GM12891 (cell line): ENCODE measurements around the gene GTPBP8.
A peak's percentile ranks its signal among the peaks of the same experiment; 100 is the strongest.
"Not testable (repeated sequence)": the region's sequence is repeated elsewhere in the genome, so short reads cannot be mapped to it uniquely, and the experiment has no call there.

Experiments used
- DNase-seq: peaks from one replicate; pipeline ENCODE4 v3.0.0; 2011; ENCODE audit warnings: low spot score; ENCODE audit not compliant: insufficient read length
- FAIRE-seq: peaks from 2 replicates; lab custom pipeline; 2011; peaks lifted over from hg19 to GRCh38; lab: Jason Lieb, UNC
- PAX5 ChIP-seq: IDR thresholded peaks from 2 replicates; pipeline ENCODE4 v1.6.1; 2011; ENCODE audit warnings: low read length, moderate library complexity, mild to moderate bottlenecking; ENCODE audit not compliant: insufficient read depth, severe bottlenecking
- POLR2A ChIP-seq: IDR thresholded peaks from 2 replicates; pipeline ENCODE4 v1.6.1; 2011; ENCODE audit warnings: low read depth, low read length, control low read depth
- POLR2AphosphoS5 ChIP-seq: IDR thresholded peaks from 2 replicates; pipeline ENCODE4 v1.6.1; 2011; ENCODE audit warnings: low read depth, low read length, control low read depth
- POU2F2 ChIP-seq: IDR thresholded peaks from 2 replicates; pipeline ENCODE4 v1.6.1; 2011; ENCODE audit warnings: low read depth, mild to moderate bottlenecking, control low read depth, low read length, moderate library complexity
- SPI1 ChIP-seq: IDR thresholded peaks from 2 replicates; pipeline ENCODE4 v1.6.1; 2011; ENCODE audit warnings: low read depth, low read length, control low read depth
- TAF1 ChIP-seq: IDR thresholded peaks from 2 replicates; pipeline ENCODE4 v1.6.1; 2011; ENCODE audit warnings: low read depth, low read length, control low read depth

The GTPBP8 gene

DNA sequence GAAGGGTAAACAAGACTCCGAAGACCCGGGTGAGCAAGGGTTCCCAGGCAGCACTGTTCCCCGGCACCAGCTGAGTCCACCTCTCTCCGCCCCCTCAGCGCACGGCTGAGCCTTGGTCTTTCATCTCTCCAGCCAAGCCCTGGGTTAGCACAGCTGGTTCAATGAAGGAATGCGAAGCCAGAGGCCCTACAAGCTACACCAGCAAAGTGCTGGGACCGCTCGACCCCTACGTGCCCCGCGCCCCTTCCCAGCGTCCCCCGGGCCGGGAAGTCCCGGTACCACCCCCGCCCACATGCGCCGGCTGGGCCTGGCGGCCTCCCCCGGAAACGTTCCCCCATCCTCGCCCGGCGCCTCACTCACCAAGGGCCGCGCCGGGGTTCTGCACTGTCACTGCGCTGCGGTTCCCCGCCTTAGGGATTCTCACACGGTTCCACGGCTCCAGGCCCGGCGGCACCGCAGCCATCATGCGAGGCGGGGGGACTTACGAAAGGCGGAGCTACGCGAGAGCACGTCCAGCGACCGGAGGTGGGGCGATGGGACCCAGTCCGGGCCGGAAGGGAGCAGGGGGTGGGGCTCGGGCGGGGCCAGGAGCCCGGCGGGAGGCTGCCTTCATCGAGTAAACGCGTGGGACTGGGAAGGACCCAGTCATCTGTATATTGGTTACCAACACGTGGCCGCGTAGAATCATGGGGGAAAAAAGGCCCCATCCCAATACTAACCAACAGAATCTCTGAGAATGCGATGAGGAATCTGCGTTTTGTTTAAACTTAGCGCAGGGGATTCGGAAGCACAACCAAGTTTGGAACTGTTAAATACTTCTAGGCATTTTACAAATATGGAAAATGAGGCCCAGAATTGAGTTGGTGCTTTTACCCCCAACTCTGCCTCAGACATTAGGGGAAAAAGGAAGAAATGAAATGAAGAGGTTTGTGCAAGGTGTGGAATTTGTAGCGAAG, 28.7 kb downstream of the GTPBP8 start:
- peak; percentile 81 for DNase-seq
- no peak for TF ChIP-seq PAX5
- 0 out of 2 replicates have a peak, but pooled peaks have one; percentile 38 for TF ChIP-seq SPI1
- peak; percentile 84 for TF ChIP-seq POLR2A
- peak; percentile 78 for TF ChIP-seq TAF1
- TF ChIP-seq POU2F2 = peak; percentile 68; the same call in 1 of the 2 replicates
- TF ChIP-seq POLR2AphosphoS5 = peak; percentile 84
- peak; percentile 94 for FAIRE-seq

DNA sequence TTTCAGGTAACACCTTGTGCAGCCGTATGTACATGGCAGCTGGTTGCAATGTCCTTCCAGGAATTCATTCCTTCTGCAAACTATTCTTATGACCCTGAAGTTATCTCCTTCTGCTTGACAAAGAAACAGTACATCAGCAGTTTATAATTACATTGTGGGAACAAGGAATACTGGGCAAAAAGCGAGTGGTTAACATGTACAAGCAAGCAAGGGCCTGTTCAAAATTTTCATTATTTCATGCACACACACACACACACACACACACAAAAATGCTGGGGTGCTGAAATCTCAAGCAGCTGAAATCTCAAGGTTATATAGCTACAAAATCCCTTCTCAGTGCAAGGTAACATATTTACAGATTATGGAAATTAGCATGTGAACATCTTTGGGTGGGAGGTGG, 30.7 kb downstream of the GTPBP8 start:
- TF ChIP-seq POLR2AphosphoS5 = no peak
- no peak for TF ChIP-seq TAF1
- no peak for TF ChIP-seq SPI1
- TF ChIP-seq PAX5 = no peak
- TF ChIP-seq POU2F2 = no peak
- TF ChIP-seq POLR2A = no peak
- FAIRE-seq (peak; percentile 5), DNase-seq (no peak)

DNA sequence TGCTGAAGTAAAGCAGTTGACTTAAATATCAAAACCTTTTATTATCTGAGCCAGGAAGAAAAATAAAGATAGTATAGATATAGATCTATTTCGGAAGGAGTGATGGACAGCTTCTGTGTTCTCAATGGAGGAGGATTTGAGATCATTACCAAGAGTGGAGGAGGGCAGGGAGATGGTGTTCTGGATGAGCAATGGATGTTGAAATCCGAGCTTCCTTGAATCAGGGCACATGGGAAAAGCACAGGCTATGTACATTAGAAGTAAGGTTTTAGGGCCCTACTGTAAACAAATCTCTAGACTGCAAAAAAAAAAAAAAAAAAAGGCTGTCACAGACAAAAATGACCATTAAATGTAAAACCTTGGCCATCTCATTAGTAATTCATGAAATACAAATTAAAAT, 43.2 kb downstream of the GTPBP8 start:
- TF ChIP-seq SPI1 (no peak), TAF1 (no peak), POLR2AphosphoS5 (no peak), POU2F2 (no peak), PAX5 (no peak), POLR2A (no peak)
- no peak for DNase-seq
- no peak for FAIRE-seq

DNA sequence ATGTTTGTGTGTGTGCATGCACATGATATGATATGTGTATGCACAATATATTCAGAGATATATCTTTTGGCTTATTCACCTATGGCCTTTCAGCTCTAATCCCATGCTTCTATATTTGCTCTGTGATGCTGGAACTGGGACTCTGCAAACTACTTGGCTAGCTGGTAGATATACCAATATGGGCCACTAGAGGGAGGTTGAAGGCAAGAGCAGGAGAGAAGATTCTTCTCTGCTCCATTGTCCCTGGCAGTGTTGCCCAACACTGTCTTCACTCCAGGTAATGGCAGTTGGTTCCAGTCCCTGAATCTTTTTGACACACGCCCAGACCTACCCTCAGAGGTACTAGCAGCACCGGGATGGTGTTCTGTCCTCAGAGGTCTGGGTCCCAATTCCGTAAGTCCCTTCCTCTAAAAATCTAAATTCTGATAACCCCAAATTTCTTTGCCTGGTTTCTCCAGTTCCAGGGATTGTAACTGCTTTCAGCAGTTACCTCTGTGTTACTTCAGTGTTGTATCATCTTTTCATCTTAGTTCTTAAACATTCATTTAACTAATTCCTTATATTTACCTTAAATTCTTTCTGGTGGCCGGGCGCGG, 44.7 kb downstream of the GTPBP8 start:
- peak; percentile 36 for DNase-seq
- TF ChIP-seq POLR2AphosphoS5 = no peak
- peak; percentile 89 for FAIRE-seq

DNA sequence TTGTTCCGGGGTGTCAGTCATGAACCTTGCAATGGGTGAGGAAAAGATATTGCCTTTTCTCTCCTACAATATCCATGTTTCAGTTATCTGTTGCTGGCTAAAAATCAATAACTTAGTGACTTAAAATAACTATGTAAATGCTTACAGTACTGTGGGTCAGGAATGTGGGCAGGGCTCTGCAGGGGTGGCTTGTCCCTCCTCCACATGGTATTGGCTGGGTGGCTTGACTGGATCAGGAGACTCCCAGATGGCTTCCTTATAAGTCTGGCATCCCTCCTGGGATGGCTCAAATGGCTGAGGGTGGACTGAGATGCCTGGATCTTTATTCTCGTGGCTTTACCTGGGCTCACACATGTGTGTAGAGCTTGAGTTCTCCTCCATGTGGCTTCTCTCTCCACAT, 47.5 kb downstream of the GTPBP8 start:
- TF ChIP-seq POU2F2 (no peak), SPI1 (no peak), PAX5 (no peak), TAF1 (no peak), POLR2AphosphoS5 (no peak), POLR2A (no peak)
- DNase-seq = no peak
- FAIRE-seq = no peak

DNA sequence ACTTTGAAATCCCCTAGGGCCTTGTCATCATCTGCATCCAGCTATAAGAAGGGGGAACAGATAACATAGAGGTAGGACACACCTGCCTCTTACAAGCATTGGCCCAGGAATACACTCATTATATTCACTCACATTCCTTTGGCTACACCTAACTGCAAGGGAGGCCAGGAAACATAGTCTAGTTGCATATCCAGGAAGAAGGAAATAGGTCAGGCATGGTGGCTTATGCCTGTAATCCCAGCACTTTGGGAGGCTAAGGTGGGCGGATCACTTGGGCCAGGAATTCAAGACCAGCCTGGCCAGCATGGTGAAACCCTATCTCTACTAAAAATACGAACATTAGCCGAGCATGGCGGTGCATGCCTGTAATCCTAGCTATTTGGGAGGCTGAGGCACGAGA, 48.8 kb downstream of the GTPBP8 start:
- no peak for TF ChIP-seq POLR2A
- no peak for TF ChIP-seq POU2F2
- no peak for TF ChIP-seq PAX5
- DNase-seq (no peak), FAIRE-seq (no peak)

DNA sequence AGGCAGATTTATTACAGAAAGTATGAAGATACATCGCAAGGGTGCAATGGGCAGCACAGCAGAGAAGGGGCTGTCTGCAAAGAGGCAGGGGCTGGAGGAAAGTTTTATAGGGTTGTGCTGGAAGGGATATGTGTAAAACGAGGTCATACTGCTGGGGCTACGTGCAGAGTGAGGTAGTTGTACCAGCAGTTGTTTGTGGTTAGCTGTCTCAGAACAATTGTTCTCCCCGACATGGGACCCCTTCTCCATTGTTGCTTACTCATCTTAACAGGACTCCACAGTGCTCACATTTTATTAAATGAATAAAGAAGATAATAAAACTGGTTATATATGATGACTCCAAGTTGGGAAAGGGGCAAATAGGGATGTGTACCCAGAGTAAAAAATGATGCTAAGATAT, 49.4 kb downstream of the GTPBP8 start:
- FAIRE-seq = no peak
- DNase-seq = no peak
- no peak for TF ChIP-seq TAF1
- TF ChIP-seq POU2F2 = no peak
- TF ChIP-seq POLR2A = no peak
- no peak for TF ChIP-seq POLR2AphosphoS5
- no peak for TF ChIP-seq PAX5
- TF ChIP-seq SPI1 = no peak

DNA sequence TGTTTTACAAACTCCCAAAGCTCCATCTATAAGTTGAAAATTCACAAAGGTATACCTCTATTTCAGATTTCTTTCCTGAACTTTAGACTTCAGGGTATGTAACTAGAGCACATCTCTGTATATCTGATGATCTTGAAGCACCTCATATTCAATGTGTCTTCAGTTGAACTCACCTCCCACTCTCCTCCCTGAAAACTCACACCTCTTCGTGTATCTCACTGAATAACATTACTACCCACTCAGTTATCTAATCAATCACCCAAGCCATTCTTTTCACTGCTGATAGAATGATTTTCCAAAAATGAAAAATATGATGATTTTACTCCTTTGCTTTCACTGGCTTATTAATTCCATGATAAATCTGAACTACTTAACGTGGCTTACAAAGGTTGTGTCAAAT, 52.9 kb downstream of the GTPBP8 start:
- DNase-seq (no peak), FAIRE-seq (no peak)

DNA sequence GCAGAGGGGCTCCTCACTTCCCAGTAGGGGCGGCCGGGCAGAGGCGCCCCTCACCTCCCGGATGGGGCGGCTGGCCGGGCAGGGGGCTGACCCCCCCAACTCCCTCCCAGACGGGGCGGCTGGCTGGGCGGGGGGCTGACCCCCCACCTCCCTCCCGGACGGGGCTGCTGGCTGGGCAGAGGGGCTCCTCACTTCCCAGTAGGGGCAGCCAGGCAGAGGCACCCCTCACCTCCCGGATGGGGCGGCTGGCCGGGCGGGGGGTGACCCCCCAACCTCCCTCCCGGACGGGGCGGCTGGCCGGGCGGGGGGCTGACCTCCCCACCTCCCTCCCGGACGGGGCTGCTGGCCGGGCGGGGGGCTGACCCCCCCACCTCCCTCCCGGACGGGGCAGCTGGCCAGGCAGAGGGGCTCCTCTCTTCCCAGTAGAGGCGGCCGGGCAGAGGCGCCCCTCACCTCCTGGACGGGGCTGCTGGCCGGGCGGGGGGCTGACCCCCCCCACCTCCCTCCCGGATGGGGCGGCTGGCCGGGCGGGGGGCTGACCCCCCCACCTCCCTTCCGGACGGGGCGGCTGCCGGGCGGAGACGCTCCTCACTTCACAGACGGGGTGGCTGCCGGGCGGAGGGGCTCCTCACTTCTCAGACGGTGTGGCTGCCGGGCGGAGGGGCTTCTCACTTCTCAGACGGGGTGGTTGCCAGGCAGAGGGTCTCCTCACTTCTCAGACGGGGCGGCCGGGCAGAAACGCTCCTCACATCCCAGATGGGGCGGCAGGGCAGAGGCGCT, 55.6 kb downstream of the GTPBP8 start:
- FAIRE-seq = not testable (repeated sequence)

More for the DNA sequence above, 52.9 kb downstream of the GTPBP8 start:
- TF ChIP-seq TAF1 = no peak
- no peak for TF ChIP-seq PAX5
- TF ChIP-seq POLR2A = no peak
- TF ChIP-seq POU2F2 = no peak
- no peak for TF ChIP-seq POLR2AphosphoS5
- TF ChIP-seq SPI1 = no peak

More for the DNA sequence above, 55.6 kb downstream of the GTPBP8 start:
- DNase-seq = not testable (repeated sequence)
